Measurements from ENCODE around the gene POLR3C.

DNA sequence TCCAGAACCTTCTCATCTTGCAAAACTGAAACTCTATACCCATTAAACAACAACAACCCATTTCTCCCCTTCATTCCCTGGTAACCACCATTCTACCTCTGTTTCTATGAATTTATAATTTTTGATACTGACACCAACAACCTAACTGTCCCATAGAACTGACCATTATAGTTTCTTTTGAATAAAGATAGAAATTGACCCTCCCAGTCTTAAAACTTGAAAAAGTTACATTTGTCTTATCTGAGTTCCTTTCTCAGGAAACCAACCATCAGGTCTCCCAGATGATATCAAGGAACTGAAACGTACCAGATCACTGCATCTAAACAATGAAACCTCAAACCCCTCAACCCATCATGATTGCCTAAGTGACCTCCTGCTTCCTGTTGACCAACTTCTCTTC is 27.2 kb upstream of the POLR3C start:
- no peak for TF ChIP-seq CTCF (IDR thresholded peaks at IDR 0.05)
- TF ChIP-seq POLR2A (IDR thresholded peaks at IDR 0.05): no peak

Data from Peyer's patch (tissue), 4 donors.